HepG2 (cell line): ENCODE data around the gene TPRN. TPM values are rescaled to one million over a fixed set of nuclear protein-coding genes. Genes with fewer than 3 reads are reported as not detected.

Source experiments
- ARNT ChIP-seq: fragments of 450-650 bp; IDR thresholded peaks from 2 replicates; pipeline ENCODE4 v1.6.1; 2017
- GATA4 ChIP-seq: sonication (generic); IDR thresholded peaks from 2 replicates; pipeline ENCODE4 v1.6.1; 2016; ENCODE audit warnings: antibody characterized with exemption, low read depth, borderline replicate concordance
- HOXD1 ChIP-seq: sonication (generic); formaldehyde crosslinking; IDR thresholded peaks from 2 replicates; pipeline ENCODE4 v1.5.0; 2020; ENCODE audit warnings: missing genetic modification reagents
- KLF15 ChIP-seq: sonication (generic); formaldehyde crosslinking; IDR thresholded peaks from 2 replicates; pipeline ENCODE4 v1.8.1; 2023; ENCODE audit warnings: borderline replicate concordance, mild to moderate bottlenecking, inconsistent platforms, missing genetic modification reagents, mixed read lengths
- LCORL ChIP-seq, 2 experiments: fragments of 450-650 bp in 1 of 2; sonication (generic) in 1 of 2; formaldehyde crosslinking in 1 of 2; IDR thresholded peaks; 2 replicates each; pipeline versions ENCODE4 v1.5.0 to v1.6.1; 2017 to 2020; ENCODE audit warnings: antibody characterized with exemption in 1 of 2, missing genetic modification reagents in 1 of 2
- MIXL1 ChIP-seq: IDR thresholded peaks from 2 replicates; pipeline ENCODE4 v1.6.1; 2016
- MXI1 ChIP-seq: IDR thresholded peaks from 3 replicates; pipeline ENCODE4 v1.6.1; 2012; ENCODE audit warnings: low read depth, low read length, inconsistent platforms, borderline replicate concordance
- NFRKB ChIP-seq: fragments of 450-650 bp; IDR thresholded peaks from 2 replicates; pipeline ENCODE4 v1.6.1; 2017
- PCBP1 ChIP-seq: fragments of 200-400 bp; formaldehyde crosslinking; IDR thresholded peaks from 2 replicates; pipeline ENCODE4 v1.6.1; 2017; ENCODE audit warnings: mild to moderate bottlenecking, low read depth, low read length, borderline replicate concordance
- POLR2AphosphoS2 ChIP-seq: IDR thresholded peaks from 2 replicates; pipeline ENCODE4 v1.6.1; 2011; ENCODE audit warnings: low read depth, low read length, improper control_type of control experiment
- PPARG ChIP-seq: conservative IDR thresholded peaks from 2 replicates; pipeline ENCODE4 v1.6.1; 2016; ENCODE audit warnings: missing biosample characterization, missing genetic modification reagents
- SALL1 ChIP-seq: sonication (generic); formaldehyde crosslinking; IDR thresholded peaks from 2 replicates; pipeline ENCODE4 v1.8.0; 2022; ENCODE audit warnings: mild to moderate bottlenecking, missing genetic modification reagents
- SRSF9 ChIP-seq: fragments of 200-400 bp; formaldehyde crosslinking; IDR thresholded peaks from 2 replicates; pipeline ENCODE4 v1.6.1; 2018; ENCODE audit warnings: borderline replicate concordance, mild to moderate bottlenecking, low read depth, low read length; ENCODE audit not compliant: insufficient read depth, poor library complexity, severe bottlenecking
- TCF12 ChIP-seq, 2 experiments: fragments of 450-650 bp in 1 of 2; sonication (generic) in 1 of 2; formaldehyde crosslinking in 1 of 2; IDR thresholded peaks; 2 replicates each; pipeline versions ENCODE4 v1.6.1 to v1.8.0; 2017 to 2022; ENCODE audit warnings: antibody characterized with exemption in 1 of 2, mild to moderate bottlenecking in 1 of 2, missing genetic modification reagents in 1 of 2, moderate library complexity in 1 of 2
- TOPORS ChIP-seq: sonication (generic); formaldehyde crosslinking; IDR thresholded peaks from 2 replicates; pipeline ENCODE4 v1.8.0; 2023; ENCODE audit warnings: mild to moderate bottlenecking, missing genetic modification reagents
- ZFP41 ChIP-seq: sonication (generic); formaldehyde crosslinking; IDR thresholded peaks from 2 replicates; pipeline ENCODE4 v1.4.0; 2020; ENCODE audit warnings: mild to moderate bottlenecking, missing genetic modification reagents, borderline replicate concordance
- ZIK1 ChIP-seq: sonication (generic); formaldehyde crosslinking; IDR thresholded peaks from 2 replicates; pipeline ENCODE4 v1.5.0; 2020; ENCODE audit warnings: mild to moderate bottlenecking, low read depth, missing genetic modification reagents, borderline replicate concordance
- ZKSCAN1 ChIP-seq: fragments of 150-350 bp; IDR thresholded peaks from 2 replicates; pipeline ENCODE4 v1.6.1; 2014; ENCODE audit warnings: low read length
- ZNF143 ChIP-seq: sonication (generic); formaldehyde crosslinking; IDR thresholded peaks from 2 replicates; pipeline ENCODE4 v1.4.0; 2020; ENCODE audit warnings: missing genetic modification reagents
- ZNF496 ChIP-seq: sonication (generic); formaldehyde crosslinking; IDR thresholded peaks from 2 replicates; pipeline ENCODE4 v1.8.1; 2023; ENCODE audit warnings: mild to moderate bottlenecking, moderate library complexity, missing genetic modification reagents; ENCODE audit not compliant: insufficient replicate concordance
- ZNF598 ChIP-seq: sonication (generic); formaldehyde crosslinking; IDR thresholded peaks from 2 replicates; pipeline ENCODE4 v1.5.1; 2020; ENCODE audit warnings: mild to moderate bottlenecking, missing genetic modification reagents, borderline replicate concordance
- ZNF672 ChIP-seq: sonication (generic); formaldehyde crosslinking; IDR thresholded peaks from 2 replicates; pipeline ENCODE4 v1.8.1; 2022; ENCODE audit warnings: missing genetic modification reagents
- ZSCAN12 ChIP-seq: sonication (generic); formaldehyde crosslinking; IDR thresholded peaks from 2 replicates; pipeline ENCODE4 v1.9.0; 2021; ENCODE audit warnings: mild to moderate bottlenecking, missing genetic modification reagents
- polyA plus RNA-seq, 8 experiments: library from polyadenylated mRNA; depleted of rRNA in 3 of 8; stranded (reverse) in 7 of 8; unstranded in 1 of 8; fragments of >200 nt; fragmentation: Illumina TruSeq in 4 of 8; extraction: Trizol in 4 of 8; gene quantifications; 2 replicates each; pipeline versions ENCODE4 v1.2.1 to v1.2.3, GENCODE V29; 2011 to 2016; ENCODE audit warnings: low read depth in 4 of 8, missing spikeins in 1 of 8, mixed read lengths in 1 of 8; ENCODE audit not compliant: insufficient read depth in 1 of 8
- total RNA-seq, 5 experiments: library from RNA; depleted of rRNA; stranded (reverse); fragments of >200 nt; fragmentation: Illumina TruSeq; extraction: Trizol; gene quantifications; 2 replicates each; pipeline ENCODE4 v1.2.3, GENCODE V29; 2016; ENCODE audit warnings: low read depth in 1 of 5
- TF ChIP-seq, protein P1 (sequence below): conservative IDR thresholded peaks from 2 replicates; pipeline ENCODE4 v1.6.1; 2018; ENCODE audit warnings: missing genetic modification reagents
- TF ChIP-seq, protein P2 (sequence below): sonication (generic); formaldehyde crosslinking; IDR thresholded peaks from 2 replicates; pipeline ENCODE4 v1.4.0; 2020; ENCODE audit warnings: mild to moderate bottlenecking, missing genetic modification reagents
- TF ChIP-seq, protein P3 (sequence below): sonication (generic); formaldehyde crosslinking; IDR thresholded peaks from 2 replicates; pipeline ENCODE4 v1.8.0; 2022; ENCODE audit warnings: missing genetic modification reagents, low read depth, mild to moderate bottlenecking, borderline replicate concordance
- TF ChIP-seq, protein P4 (sequence below): sonication (generic); formaldehyde crosslinking; IDR thresholded peaks from 2 replicates; pipeline ENCODE4 v1.8.0; 2022; ENCODE audit warnings: missing genetic modification reagents, mild to moderate bottlenecking, moderate library complexity, borderline replicate concordance

Gene TPRN
- total and polyA plus RNA-seq, 2 of the 13 experiments (the other 11 are each of a cell fraction or from before 2014, with no cell fraction given): 10.1 to 19.2 TPM

DNA sequence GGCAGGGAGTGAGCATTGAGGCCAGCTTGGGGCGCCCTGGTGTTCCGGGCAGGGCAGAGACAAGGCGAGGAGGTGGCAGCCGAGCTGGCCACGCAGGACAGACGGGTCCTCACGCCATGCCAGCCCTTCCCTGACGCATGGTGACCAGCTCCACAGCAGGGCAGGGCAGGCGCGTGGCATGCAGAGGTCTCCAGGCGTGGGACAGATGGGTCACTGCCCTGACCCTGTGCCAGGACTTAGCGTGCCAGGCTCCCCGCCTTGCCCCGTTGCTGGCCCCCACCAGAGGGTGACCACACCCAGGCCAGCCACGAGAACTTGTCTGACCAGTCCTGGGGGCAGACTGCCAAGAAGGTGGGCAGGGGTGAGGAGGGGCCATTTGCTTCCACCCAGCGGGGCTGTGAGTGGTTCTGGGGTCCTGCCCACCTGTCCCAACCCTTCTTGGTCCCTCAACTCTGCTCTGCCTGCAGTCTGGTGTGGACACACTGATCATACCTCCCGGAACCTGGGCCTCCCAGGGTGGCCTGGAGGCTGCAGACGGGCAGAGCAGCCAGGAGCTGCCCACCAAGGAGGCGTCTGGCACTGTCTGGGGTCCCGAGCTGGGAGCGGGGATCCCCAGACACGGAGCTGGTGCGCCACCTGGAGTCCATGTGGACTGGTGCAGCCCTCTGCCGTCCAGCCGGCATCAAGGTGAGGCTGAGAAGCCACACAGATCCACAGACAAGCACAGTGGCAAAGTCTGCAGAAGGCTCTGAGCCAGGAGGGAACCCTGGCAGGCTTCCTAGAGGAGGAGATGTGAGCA is 26.7 kb upstream of the TPRN start, which contains the start of gene RNF224 (continued):
- TF ChIP-seq PPARG (CRISPR knock-in tag): no peak
- TF ChIP-seq ZIK1: 0 out of 2 replicates have a peak, but pooled peaks have one; percentile 41
- no peak for TF ChIP-seq ZSCAN12 (CRISPR knock-in tag)
- peak; percentile 44; the same call in 1 of the 3 replicates for TF ChIP-seq MXI1
- TF ChIP-seq ZKSCAN1: no peak
- TF ChIP-seq, protein P1, sequence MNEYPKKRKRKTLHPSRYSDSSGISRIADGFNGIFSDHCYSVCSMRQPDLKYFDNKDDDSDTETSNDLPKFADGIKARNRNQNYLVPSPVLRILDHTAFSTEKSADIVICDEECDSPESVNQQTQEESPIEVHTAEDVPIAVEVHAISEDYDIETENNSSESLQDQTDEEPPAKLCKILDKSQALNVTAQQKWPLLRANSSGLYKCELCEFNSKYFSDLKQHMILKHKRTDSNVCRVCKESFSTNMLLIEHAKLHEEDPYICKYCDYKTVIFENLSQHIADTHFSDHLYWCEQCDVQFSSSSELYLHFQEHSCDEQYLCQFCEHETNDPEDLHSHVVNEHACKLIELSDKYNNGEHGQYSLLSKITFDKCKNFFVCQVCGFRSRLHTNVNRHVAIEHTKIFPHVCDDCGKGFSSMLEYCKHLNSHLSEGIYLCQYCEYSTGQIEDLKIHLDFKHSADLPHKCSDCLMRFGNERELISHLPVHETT: no peak
- TF ChIP-seq ZNF672: no peak
- no peak for TF ChIP-seq POLR2AphosphoS2
- no peak for TF ChIP-seq NFRKB
- TF ChIP-seq ZNF496 (CRISPR knock-in tag): no peak
- no peak; the same call in 1 of the 2 replicates for TF ChIP-seq PCBP1
- TF ChIP-seq MIXL1 (CRISPR knock-in tag): no peak
- no peak for TF ChIP-seq TCF12 (IDR thresholded peaks at IDR 0.05)
- TF ChIP-seq TCF12 (CRISPR knock-in tag; IDR thresholded peaks at IDR 0.05): no peak
- TF ChIP-seq ARNT: no peak
- TF ChIP-seq TOPORS: no peak
- no peak for TF ChIP-seq ZNF143 (CRISPR knock-in tag)
- TF ChIP-seq HOXD1 (CRISPR knock-in tag): no peak
- no peak for TF ChIP-seq KLF15 (CRISPR knock-in tag)
- TF ChIP-seq GATA4: no peak
- TF ChIP-seq, protein P2, sequence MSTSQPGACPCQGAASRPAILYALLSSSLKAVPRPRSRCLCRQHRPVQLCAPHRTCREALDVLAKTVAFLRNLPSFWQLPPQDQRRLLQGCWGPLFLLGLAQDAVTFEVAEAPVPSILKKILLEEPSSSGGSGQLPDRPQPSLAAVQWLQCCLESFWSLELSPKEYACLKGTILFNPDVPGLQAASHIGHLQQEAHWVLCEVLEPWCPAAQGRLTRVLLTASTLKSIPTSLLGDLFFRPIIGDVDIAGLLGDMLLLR (CRISPR knock-in tag): no peak
- peak; percentile 55 for TF ChIP-seq SALL1 (CRISPR knock-in tag)
- TF ChIP-seq, protein P3, sequence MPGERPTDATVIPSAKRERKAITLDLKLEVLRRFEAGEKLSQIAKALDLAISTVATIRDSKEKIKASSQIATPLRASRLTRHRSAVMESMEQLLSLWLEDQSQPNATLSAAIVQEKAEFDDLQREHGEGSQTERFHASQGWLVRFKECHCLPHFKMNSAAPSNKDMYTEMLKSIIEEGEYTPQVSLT (CRISPR knock-in tag): no peak
- no peak for TF ChIP-seq ZFP41
- TF ChIP-seq, protein P4, sequence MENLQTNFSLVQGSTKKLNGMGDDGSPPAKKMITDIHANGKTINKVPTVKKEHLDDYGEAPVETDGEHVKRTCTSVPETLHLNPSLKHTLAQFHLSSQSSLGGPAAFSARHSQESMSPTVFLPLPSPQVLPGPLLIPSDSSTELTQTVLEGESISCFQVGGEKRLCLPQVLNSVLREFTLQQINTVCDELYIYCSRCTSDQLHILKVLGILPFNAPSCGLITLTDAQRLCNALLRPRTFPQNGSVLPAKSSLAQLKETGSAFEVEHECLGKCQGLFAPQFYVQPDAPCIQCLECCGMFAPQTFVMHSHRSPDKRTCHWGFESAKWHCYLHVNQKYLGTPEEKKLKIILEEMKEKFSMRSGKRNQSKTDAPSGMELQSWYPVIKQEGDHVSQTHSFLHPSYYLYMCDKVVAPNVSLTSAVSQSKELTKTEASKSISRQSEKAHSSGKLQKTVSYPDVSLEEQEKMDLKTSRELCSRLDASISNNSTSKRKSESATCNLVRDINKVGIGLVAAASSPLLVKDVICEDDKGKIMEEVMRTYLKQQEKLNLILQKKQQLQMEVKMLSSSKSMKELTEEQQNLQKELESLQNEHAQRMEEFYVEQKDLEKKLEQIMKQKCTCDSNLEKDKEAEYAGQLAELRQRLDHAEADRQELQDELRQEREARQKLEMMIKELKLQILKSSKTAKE: peak; percentile 28; the same call in 1 of the 2 replicates
- peak; percentile 75; the same call in 1 of the 2 replicates for TF ChIP-seq ZNF598 (CRISPR knock-in tag)
- TF ChIP-seq LCORL (IDR thresholded peaks at IDR 0.05): no peak
- peak; percentile 76; the same call in 1 of the 2 replicates for TF ChIP-seq LCORL (CRISPR knock-in tag; IDR thresholded peaks at IDR 0.05)
- no peak for TF ChIP-seq SRSF9
